Bronchial smooth muscle cell (primary cell): ENCODE measurements around the gene RAB6D. TPM values are rescaled to one million over a fixed set of nuclear protein-coding genes. Genes with fewer than 3 reads are reported as not detected.

Experiments
- total RNA-seq: library from RNA; depleted of rRNA; stranded (reverse); fragments of >200 nt; gene quantifications from 2 replicates; pipeline ENCODE4 v1.2.1, GENCODE V29; 2014

RAB6D gene
- total RNA-seq, result under 0.01 TPM in 2 replicates

GRCh38 chr2:131363703-131364186 lies at the start of gene RAB6D:
TSS of gene RAB6D (minus strand) at chr2:131364168. CDS start at chr2:131363720, 448 bp downstream.

Other genes starting within 250 kb of the RAB6D start
- not detected in 2 replicates for gene POTEE, start 154.6 kb downstream of the RAB6D start, total RNA-seq
- not detected in 2 replicates for gene TUBA3D, start 112.0 kb upstream of the RAB6D start, total RNA-seq
- gene MZT2A, start 128.2 kb upstream of the RAB6D start, total RNA-seq, result 75.2 and 92.0 TPM in 2 replicates
- gene CCDC74A, start 163.7 kb upstream of the RAB6D start, total RNA-seq, result 7.9 and 9.3 TPM in 2 replicates